Head of caudate nucleus (tissue), 42 donors: ENCODE results near the gene OAF.

Experiments used
- DNase-seq, 42 donors: peaks; one replicate each; pipeline versions ENCODE4 v3.0.0 to v3.0.0-alpha.2; 2020 to 2021; ENCODE audit warnings: mixed read lengths in 7 of 42
- intact Hi-C: fragments of 100-400 bp; cut with DNase I; formaldehyde crosslinking; loops from one replicate; pipeline ENCODE4 v1.15.0; 2022

OAF gene

DNA sequence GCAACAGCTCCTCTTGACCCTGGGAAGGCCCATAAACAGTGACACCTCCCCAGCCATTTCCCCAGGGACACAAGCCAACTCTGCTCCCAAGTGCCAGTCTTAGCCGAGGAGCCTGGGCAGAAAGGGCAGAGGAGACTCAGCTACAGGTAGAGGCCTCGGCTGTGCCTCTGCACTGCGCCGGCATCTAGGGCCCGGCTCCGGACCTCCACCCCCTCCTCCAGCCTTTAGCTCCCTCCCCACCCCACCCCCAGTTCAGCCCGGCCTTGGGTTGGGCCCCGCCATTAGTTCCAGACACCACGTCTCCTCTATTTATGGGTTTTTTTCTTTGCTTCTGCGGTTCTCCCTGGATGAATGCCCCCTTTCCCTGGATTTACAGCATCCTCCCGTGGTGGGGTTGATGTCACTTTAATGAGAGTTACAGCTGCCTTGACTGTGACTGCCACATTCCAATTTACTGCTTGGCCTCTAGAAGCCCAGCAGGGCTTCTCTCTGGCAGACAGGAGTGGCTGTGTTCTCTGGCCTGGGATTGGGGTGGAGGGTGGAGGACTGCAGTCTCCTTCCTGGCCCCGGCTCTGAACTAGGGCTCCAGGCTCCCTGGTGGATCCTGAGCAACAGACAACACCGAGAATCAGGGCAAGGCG lies 13.5 kb upstream of the OAF start:
- DNase-seq = peak in 10 of 42 donors; percentile 37 to 74 (median 56)
- intact Hi-C loops = no loop called here

GRCh38 chr11:120197977-120198376 lies 12.9 kb upstream of the OAF start:
- peak in 27 of 42 donors; percentile 35 to 82 (median 65) for DNase-seq
- intact Hi-C loops = no loop called here

- DNase-seq = no peak
- intact Hi-C loops = no loop called here
These were observed 12.4 kb upstream of the OAF start for GRCh38 chr11:120198403-120198786.

DNA sequence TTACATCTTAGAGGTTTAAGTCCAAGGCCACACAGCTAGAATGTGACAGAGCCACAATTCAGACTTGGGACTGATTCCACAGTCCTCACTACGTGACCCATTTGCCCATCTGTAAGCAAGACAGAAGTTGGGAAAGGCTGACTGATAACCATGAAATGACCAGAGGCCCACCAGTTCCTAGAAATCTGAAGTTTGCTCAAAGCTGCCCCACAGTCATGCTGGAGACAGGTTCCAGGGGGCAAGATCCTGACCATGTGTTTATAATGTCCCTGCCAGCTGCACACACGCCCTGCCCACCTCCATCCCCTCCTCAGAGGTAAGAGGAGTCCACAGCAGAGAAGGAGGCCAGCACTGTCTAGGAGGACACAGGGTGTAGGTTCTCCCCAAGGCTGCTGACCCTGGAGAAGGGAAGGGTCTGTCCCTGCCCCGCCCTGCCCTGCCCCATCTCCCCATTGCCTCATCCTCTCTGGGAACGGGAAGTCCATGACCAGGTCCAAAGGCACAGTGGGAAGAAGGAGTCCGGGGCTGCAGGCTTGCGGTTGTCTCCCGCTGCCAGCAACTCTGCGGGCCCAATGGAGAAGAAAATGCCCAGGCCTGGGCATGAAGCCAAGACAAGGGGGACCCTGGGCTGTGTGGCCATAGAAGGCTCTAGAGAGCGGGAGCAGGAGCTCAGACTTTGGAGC lies 11.9 kb upstream of the OAF start:
- DNase-seq = no peak
- intact Hi-C loops = no loop called here

GRCh38 chr11:120199613-120200012 lies 11.2 kb upstream of the OAF start:
- intact Hi-C loops = no loop called here
- no peak for DNase-seq

DNA sequence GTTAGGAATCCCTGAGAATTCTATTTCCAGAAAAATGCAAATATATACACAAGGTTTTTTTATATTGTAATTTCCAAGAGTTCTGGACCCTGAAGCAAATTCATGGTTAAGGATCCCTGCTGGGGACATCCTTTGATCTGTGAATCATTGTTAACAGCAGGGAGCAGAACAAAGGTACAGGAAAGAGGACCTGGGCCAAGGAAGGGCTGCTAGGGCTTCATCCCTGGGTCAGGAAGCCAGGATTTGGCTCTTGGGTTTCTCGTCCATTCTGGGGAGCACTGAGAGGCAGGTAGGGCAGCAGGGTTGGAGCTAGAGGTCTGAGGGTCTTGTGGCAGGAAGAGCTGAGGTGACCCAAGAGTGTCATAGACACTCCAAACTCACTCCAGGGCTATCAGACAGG lies 10.2 kb upstream of the OAF start:
- intact Hi-C loops = no loop called here
- no peak for DNase-seq

DNA sequence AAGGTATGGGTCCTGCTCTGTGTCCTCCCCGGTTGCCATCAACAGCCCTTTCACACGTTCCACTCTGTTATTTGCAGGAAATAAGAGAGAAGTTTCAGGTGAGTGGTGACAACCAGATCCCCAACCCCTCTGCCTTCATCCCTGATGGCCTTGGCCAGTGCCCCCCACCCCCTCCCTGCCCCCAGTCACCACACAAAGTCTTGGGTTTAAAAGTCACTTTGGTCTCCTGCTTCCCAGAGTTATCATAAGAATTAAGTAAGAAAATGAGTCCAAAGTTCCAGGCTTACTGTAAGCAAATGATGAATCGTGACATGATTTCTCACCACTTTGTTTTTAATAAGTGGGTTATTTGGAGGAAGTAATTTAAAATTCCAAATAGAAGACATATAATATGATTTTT lies 9.2 kb upstream of the OAF start:
- intact Hi-C loops = no loop called here
- DNase-seq = no peak

- intact Hi-C loops = no loop called here
- no peak for DNase-seq
These were observed 7.2 kb upstream of the OAF start for GRCh38 chr11:120203626-120204025.

GRCh38 chr11:120205596-120206161 lies 5.2 kb upstream of the OAF start:
- DNase-seq = no peak
- intact Hi-C loops = no loop called here

DNA sequence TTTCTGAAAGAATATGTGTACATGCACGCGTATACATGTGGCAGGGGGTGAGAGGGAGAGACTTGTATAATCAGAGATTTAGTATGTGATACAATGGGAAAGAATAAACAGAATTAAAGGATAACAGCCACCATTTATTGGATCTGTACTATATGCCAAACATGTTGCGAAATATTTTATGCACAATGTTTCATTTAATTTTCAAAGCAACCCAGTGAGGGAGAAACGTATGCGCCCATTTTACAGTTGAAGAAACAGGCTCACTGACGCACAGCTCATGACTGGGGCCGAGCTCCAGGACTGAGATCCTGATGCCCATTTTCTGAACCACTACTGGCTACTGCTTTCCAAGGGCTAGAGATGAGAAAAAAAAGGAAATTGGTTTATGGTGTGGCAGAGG lies 3.3 kb upstream of the OAF start:
- no peak for DNase-seq
- intact Hi-C loops = no loop called here

DNA sequence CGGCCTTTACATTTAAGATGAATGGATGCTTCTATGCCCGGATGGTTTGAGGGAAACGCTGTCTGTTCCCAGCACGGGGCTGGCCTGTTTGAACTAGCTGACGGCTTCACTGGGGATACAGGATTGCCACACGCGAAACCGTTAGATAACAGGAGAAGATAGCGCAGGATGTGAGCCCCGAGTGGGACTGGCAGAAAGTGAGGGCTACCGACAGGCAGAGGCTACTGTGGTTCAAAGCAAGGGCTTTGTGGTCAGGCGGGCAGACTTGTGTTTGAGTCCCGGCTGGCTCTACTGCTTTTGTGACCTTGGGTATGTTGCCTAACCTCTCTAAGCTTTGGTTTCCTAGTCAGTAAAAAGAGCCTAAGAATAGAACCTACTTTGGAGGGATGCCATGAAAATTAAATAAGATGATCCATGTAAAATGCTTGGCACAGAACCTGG lies 2.8 kb upstream of the OAF start:
- DNase-seq = peak in 2 of 42 donors; percentile 20 to 63
- intact Hi-C loops = no loop called here

GRCh38 chr11:120208777-120209176 lies 2.1 kb upstream of the OAF start:
- intact Hi-C loops = no loop called here
- peak in 1 of 42 donors; percentile 62 for DNase-seq

GRCh38 chr11:120209746-120210625 lies 846 bp upstream of the OAF start:
- peak in 3 of 42 donors; percentile 23 to 70 (median 47) for DNase-seq
- intact Hi-C loops = no loop called here

DNA sequence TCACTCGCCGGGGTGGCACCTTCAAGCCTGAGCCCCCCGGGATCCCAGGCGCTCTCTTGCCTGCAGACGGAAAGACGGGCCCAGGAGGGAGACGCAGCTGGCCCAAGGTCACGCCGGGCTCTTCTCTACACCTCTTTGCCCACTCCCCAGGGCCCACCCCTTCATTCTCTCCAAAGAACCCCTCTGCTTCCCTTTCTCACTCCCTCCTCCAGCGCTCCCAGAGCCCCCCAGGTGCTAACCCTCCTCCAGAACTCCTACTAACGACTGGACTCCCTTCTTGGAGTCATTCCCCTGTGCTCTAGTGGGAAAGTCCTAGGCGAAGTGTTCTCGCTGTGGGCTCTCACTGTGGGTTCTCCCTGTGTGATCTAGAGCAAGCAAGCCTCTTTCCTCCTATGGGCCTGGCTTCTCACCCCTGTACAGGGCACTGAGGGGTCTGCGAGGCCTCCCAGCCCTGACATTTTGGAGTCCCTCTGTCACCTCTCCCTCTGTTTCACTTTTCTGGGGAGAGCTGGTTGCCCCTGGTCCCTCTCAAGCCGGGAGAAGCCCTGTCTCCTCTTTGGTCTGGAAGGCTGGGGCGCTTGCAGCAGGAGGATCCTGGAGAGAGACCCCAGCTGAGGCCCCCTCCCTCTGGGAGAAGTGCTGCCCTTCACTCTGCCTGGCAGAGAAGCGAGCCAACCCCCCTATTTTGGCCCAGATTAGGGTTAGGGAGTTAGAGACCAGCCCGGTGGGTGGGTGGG lies 858 bp downstream of the OAF start:
- DNase-seq = no peak
- intact Hi-C loops = no loop called here

DNA sequence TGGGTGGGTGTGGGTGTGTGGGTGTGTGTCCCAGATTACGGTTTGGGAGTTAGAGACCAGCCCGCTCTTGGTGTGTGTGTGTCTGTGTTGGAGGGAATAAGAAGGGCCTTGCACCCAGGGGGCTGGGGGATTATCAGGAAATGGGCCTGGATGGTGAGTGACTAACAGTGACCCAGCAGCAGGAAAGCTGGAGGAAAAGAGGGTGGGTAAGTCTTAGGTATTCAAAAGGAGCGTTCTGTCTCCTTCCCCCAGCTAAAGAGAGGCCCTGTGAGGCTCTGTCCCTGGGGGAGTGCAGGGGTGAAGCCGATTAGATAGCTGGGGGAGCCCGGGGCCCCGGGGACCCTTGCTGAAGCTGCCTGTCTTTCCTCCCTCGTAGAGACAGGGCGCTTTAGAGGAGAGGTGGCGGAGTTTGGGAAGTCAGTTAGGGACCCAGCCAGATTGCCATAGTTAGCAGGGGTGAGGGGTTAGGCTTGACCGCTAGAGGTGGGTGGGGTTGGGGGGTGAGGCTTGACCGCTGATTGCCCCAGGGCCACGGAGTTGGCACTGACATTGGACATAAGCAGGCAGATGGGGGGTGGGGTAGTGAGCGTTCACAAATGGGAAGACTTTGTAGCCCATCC lies 1.5 kb downstream of the OAF start:
- DNase-seq = no peak
- intact Hi-C loops = no loop called here

- DNase-seq = no peak
- intact Hi-C loops = no loop called here
These were observed 2.1 kb downstream of the OAF start for GRCh38 chr11:120212926-120213325.

DNA sequence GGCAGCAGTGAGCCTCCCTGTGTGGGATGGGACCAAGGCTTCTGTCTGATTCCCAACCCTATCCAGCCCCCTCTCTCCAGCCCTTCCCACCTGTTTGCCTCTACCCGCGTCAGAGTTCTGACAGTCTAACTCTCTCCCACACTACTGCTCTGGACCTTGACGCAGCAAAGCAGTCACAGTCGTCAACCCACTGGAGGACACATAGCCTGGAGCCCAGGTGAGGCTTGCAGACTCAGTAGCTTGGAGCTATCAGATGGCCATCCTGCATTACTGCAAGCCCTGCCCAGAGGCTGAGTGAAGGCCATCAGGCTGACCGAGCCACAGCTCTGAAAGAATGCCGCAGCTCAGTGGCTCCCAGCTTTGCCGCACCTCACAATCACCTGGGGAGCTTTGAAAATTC lies 3.7 kb downstream of the OAF start:
- no peak for DNase-seq
- intact Hi-C loops = no loop called here

GRCh38 chr11:120215634-120216033 lies 4.8 kb downstream of the OAF start:
- intact Hi-C loops = no loop called here
- DNase-seq = no peak
